NCI-H1105 (cell line): Measurements from ENCODE around the gene GSS.

Experiments used
- DNase-seq: peaks from one replicate; lab custom pipeline; 2025; lab: John Stamatoyannopoulos, UW

The GSS gene

DNA sequence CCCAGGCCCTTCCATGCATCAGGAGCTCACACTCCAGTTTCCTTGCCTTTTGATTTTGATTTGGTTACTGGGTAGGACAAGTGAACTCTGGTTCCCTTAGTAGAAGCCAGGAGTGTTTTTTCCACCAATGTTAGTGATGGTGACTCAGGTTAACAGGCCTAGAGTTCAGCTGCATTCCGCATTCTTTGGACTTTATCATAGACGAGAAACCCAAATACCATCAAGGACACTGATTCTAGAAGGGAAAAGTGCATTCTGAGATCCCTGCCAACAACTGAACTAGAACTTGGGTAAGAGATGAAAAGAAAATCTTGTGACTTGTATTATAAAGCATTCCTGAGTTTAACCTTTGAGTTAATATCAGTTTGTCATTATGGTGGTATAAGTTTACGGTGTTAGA is 8.9 kb downstream of the GSS start:
- no peak for DNase-seq

DNA sequence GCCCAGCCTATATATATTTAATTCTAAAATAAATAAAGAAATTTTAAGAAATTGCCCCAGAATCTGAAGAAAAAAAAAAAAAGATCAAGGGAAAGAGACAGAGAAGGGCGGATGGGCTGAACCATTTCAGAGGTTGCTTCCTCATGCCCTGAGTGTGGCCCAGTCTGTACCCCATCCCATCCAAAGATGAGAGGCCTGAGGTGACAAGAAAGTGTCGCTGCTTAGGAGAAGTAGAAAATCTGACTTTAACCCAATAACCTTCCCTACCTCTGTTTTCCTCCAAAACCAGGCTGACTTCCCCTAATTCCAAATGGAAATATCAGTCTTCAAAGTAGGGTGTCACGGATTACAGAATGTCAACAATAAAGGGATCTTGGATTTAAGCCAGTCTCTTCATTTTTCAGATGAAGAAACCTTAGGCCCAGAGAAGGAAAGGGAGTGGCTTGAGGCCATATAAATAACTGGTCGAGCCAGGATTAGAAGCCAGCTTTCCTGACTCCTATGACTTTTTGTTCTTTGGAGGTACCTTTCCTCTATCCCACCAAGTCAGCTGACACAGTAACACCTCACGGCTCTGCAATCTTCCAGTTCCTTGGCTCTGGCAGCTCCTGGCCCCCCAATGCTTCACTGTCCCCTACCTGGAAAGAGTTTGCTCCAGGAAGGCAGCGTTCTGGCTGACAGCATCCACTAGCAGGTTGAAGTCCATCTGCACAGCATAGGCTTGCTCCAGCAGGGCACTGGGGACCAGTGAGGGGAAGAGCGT is 10.1 kb downstream of the GSS start:
- no peak for DNase-seq

DNA sequence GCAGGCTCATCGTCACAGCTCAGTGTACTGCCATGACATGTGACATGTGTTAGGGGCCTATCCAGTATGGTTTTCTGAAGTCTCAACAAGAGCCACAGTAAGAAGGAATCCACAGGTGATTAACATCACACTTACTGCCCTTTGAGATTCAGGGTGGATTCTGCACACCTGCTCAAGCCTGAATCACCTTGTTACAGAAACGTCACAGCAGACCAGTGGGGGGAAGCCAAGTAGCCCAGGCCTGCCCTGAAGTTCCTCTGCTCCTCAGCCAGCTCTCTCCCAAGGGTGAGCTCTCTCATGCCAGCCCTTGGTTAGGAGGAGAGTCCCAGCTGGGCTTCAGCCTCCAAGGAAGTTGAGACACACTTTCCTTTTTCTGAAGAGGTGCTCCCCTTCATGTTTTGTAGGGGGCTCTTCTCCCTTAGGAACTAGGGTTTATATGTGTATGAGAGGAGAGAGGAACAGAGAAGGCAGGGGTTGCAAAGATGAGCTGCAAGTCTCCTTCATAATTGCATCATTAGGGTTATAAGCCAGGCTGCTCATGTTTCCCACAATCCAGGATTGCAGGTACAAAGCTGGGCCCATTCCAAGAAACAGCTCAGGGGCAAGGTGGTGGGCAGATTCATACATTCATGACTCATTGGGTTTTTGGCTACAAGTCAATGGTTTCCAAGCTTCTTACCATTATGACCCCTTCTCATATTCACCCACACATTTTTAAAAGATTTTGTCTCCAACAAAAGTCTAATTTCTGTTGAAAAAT is 11.6 kb downstream of the GSS start:
- DNase-seq: no peak

DNA sequence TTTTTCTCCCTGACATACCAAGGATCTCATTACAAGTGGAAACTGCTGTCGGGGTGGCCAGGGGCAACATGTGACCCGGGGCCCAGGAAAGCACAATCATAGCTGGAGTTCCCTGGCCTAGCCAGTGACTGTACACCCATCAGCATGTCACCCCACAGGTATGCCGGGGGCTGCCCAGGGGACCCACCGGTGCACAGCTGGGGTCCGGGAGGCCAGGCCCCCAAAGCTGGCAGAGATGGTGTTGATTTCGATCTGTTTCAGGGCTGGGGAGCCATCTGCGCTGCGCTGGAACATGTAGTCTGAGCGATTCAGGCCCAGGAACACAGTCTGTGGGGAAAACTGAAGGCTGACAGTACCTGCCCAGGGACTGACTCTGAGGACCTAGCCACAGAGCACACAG is 13.3 kb downstream of the GSS start:
- no peak for DNase-seq

DNA sequence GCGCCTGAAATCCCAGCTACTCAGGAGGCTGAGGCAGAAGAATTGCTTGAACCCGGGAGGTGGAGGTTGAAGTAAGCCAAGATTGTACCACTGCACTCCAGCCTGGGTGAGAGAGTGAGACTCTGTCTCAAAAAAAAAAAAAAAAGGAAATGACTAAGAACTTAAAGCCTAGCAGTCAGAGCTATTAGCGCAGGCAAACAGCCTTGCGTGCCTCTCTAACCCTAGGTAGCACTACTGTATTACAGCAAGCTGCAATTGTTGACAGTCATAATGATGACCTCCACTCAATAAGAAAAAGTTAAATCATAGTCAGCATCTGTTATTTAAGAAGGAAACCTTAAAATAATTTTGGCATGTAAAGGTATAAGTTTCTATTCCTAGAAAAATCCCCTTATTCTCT is 14.4 kb downstream of the GSS start:
- no peak for DNase-seq

DNA sequence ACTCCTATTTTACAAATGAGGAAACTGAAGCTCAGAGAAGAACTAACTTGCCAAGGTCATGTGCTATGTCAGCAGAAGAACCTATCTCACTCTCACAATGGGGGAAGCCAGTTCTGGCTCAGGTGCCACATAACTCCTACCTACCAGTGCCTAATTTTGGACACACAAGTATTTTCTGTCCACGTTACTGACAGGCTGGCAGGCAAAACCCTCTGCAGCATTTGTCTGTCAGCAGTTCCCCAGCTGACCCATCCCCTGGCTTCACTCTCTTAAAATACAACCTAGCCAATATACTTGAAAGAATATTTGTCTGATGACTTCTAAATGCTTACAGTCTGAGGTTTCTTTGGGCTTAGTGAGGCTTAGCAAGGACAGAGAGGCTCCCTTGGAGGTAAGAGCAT is 15.5 kb downstream of the GSS start:
- no peak for DNase-seq

DNA sequence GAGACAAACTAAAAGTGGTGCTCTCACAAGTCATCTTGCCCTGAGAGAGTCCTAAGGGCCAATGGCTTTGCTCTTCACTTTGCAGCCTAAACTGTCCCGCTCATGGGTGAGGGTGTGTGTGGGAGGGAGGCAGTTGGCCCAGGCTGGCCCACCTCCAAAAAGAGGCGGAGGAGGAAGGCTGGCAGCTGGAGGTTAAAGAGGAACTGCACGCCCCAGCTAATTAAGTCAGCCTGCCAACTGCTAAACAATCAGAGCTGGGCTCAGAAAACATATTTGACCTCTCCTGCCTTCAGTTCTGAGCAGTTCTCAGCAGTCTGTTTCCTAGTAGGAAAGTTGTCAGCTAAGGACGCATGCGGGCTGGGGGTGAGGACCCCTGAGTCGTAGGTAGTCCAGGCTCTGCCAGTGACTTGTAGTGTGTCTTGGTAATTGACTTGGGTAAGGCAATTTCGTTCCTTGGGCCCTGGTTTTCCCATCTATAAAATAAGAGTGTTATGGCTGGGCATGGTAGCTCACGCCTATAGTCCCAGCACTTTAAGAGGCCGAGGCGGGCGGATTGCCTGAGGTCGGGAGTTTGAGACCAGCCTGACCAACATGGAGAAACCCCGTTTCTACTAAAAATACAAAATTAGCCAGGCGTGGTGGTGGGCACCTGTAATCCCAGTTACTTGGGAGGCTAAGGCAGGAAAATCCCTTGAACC is 17.0 kb downstream of the GSS start:
- DNase-seq: no peak

DNA sequence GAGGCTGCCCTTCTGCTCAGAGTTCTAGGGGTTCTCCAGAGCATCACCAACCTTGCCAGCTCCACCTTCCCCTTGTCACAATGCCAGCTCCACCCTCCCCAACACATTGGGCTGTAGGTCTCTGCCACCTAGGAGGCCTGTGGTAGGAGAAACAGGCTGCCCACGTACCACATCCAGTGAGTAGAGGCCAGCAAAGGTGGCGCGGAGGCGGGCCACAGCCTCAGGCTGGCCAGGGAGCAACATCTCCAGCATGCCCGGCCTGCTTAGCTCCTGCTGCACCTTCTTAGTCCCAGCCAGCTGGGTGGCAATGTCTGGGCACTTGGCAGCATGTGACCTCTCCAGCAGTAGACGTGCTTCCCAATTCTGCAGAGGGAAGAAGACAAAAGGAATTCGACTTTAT is 23.8 kb downstream of the GSS start:
- no peak for DNase-seq

DNA sequence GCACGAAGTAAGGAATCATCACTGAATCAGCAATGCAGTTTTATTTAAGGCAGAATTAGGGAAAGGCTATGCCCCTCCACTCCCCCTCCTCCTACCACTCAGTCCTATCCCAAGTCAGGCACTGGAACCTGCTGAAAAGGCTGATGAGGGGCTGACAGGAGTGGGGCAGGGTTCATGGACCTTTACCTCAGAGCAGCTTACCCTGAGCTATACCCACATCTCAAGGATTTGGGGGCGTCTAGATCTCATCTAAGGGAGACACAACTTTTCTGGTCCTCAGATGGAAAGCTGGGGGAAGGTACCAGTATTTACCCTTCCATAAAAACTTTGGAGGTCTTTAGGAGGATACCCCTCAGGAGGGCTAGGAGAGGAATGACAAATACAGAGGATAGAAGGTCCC is 27.2 kb downstream of the GSS start:
- DNase-seq: no peak

DNA sequence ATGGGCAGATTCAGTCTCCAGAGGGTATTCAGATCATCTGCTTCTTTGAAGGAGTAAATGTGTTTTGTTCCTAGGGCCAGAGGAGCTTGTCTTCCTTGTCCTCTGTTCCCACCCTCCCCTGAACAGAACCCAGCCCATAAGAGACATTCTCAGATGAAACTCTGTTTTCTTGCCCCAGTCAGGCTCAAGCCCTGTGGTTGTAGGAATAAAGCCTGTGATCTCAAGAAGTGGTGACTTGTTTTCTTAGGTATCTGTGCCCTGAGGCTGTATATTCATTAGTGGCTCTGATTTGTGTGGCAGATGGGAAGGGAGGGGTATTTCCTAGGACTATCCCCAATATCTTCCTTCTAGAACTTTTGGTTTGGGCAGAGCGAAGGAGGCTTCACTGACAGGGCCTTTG is 27.9 kb downstream of the GSS start:
- DNase-seq: no peak

DNA sequence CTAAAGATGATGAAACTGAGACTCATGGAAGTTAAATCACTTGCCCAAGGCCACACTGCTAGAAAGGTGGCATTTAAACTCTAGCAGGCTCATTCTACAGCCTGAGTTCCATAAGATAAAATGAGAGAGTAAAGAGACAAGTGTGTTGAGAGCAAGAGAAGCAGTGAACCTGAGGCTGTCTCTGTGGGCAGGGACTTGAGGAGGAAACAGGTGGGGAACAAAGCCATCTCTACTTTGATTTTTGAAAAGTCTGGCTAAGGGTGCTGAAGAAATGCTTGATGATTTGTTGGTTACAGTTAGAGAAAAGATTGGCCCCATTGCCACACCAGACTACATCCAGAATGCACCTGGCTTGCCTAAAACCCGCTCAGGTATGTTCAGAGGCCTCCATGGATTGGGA is 29.0 kb downstream of the GSS start:
- DNase-seq: no peak

DNA sequence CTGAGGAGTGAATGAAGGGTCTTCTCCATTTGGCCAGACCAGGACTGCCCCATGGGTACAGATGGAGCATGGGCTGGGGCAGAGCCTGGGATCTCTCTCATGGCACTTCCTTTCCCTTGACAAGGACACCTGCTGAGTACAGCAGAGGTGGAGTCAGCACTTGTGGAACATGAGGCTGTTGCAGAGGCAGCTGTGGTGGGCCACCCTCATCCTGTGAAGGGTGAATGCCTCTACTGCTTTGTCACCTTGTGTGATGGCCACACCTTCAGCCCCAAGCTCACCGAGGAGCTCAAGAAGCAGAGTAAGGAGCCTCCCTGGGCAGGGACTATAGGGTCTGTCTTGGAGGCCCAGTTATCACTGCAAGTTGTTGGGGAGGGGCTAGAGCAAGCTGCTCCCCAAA is 29.6 kb downstream of the GSS start:
- DNase-seq: no peak

DNA sequence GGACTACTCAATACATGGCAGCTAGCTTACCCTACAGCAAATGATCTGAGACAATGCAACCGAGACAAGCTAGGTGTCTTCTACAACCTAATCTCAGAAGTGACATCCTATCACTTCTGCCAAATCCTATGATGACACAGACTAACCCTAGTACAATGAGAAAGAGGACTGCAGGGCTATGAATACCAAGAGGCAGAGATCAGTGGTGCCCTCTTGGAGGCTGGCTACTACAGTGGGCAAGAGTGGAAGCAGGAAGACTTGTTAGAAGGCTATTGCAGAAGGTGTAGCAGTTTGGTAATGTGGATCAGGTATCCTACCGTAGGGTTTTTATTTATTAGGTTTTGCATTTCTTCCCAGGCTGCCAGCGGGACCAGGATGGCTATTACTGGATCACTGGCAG is 30.3 kb downstream of the GSS start:
- DNase-seq: no peak

DNA sequence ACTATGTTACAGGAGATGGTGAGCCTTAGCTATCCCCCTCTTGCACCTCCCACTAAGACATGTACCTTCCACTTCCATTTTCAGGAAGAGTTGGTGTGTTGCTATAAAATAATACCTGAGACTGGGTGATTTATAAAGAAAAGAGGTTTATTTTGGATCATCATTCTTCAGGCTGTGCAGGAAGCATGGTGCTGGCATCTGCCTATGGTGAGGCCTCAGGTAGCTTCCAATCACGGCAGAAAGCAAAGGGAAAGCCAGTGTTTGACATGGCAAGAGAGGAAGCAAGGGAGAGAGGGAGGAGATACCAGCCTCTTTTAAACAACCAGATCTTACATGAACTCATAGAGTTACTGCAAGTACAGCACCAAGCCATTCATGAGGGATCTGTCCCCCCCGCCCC is 32.2 kb downstream of the GSS start:
- no peak for DNase-seq

DNA sequence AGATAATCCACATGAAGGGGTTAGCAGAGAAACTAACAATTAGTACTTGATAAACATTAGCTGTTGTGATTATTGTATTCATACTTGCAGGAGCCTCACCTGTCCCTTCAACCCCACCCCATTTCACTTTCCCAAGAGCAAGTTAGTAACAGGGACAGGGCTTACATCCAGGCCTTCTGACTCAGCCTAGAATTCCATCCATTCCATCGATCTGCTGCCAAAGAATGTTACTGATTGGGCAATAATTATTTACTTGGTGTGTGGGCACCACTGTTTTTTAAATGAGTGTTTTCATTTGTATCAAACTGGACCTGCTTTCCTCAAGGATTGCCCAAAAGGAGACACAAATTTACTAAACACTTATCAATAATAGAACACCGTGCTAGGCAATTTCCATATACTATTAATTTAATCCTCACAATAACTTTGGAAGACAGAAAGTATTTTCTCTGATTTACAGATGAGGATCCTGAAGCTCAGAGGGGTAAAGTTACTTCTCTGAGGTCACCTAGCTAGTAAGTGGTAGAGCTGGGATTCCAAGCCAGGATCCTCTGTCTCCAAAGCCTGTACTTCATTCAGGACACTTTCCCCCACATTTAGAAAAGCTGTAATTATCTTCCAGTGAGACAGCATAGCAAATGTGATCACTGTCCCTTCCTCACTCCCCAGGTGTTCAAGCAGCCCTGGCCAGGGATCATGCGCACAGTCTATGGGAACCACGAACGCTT is 32.8 kb downstream of the GSS start:
- DNase-seq: no peak

DNA sequence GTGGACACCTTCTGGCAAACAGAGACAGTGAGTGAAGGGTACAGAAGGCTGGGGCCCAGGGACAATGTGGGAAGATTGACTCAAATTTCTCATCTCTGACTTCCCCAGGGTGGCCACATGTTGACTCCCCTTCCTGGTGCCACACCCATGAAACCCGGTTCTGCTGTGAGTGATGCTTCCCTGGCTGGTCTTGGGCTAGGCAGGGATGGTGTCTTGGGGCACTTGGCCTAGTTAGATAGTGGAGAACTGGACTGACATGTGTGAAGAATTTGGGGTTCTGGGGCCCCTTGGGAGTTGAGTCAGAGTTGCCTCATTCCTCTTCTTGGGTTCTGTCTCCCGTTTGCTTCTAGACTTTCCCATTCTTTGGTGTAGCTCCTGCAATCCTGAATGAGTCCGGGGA is 34.2 kb downstream of the GSS start:
- no peak for DNase-seq

DNA sequence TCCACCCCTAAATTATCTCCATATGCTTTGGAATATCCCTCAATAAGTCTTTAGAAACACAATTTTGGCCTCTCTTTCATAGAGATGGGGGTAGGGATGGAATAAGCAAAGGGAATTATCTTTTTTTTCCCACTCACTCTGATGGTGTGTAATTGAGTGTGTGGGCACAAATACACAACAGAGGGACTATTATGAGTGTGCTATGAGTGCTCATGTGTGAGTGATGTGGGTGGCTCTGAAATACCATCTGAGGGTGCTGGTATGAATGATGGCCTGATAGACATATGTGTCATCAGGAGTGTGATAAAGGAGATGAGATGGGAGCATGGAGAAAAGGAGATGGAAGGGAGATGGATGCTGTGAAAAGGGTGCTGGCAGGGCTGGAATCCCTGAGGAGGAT is 35.6 kb downstream of the GSS start:
- DNase-seq: no peak

DNA sequence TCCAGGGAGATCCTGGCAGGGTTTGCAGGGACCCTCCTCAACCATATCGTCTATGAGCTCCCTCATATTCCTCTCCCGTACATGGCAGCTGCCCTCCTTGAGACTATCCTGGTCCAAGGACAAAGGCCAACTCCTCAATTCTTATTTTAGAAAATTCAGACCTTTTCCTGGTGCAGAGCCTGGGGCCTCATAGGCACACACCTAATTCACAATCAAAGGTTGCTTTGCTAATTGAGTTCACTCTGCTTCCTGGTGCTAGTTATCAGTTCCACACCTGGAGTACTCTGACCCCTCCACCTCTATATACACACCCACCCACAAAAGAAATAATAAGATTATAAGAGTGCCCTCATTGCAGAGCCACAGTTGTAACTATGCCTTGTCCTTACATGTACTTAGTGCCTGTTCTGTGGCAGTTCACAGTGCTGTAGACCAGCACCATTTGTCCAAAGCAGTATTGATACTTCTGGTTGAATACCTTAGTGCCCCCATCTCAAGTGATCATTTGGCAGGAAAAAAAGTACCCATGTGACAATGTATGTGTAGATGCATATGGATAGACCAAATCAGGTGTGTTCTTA is 38.7 kb downstream of the GSS start:
- no peak for DNase-seq

DNA sequence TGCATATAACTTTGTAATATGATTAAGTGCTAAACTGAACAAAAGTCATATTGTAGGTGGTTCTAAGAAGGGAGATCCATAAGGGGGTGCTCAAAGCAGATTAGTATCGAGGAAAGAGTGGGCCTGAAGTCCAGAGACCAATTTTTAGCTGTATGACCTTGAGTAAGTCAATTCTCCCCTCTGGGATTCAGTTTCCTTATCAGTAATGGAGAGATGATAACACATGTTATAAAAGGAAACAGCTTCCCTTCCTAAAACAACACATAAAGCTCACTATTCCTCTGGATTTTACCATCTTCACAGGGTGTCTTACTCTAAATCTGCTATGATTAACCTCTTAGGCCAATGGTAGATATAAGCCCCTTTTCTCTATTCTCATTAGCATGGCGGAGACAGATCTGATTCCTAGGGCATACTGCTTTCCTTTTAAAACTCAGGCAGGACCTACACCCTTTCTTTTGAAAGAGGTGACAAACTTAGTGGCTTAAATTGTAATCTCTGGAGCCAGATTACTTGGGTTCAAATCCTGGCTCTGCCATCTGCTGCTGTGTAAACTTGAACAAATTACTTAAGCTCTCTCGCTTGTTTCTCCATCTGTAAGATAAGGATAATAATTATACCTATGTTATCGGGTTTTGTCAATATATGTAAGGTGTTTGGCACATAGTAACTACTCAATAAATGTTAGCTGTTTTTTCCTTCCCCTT is 39.7 kb downstream of the GSS start:
- no peak for DNase-seq

DNA sequence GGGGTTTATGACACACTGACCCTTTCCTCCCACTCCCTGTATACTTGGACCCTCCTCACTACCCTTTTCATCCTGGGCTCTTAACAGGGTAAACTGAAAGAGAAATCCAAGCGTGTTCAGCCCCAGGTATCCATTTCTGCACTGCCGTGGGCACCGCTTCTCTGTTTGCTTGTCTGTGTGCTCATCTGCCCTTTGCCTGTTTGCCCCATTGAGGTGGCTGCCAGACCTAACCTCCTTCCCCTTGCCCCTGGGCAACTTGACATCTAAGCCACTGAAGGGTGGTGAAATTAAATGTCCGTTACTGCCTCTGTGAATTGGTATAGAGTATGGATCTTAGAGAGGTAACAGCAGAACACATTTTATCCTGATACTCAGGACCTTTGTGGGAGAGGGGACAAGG is 40.5 kb downstream of the GSS start:
- DNase-seq: no peak

DNA sequence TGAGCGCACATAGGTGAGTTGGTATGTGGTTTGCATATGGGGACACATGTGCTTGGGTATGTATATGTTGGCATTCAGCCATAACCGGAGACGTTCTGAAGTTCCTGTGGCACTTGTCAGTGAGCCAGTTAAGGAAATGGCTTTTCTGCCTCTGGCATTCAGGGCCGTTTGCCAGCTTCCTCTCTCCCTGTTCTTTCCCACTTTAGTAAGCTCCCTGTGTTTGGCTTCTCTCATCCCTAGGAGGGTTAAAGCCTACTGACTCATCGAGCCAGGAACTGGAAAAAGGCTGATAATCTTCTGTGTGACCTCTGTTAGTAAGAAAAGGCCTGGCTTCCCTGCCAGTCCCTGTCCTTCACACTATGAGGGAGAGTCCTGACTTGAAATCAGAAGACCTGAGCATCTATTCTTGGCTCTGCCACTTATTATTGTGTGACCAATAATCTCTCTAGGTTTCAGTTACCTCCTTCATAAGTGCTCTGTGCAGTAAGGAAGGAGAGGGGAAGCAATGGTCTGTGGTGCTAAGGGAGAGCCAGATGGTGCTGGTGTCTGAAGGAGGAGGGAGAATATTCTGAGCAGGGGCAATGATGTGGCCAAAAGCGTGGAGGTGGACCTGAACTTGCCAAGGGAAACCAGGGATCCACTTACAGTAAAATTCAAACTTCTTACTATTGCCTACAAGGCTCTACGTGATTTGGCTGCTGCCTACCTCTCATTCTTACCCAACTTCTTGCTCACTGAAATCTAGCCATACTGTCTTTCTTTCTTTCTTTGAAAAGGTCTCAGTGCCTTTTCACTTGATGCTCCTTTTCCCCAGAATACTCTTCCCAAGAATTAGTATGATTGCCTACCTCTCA is 47.8 kb downstream of the GSS start:
- peak; percentile 55 for DNase-seq
